T1000 (cell line): ENCODE data around the gene LRRC4C.
"Not testable (repeated sequence)": the region's sequence is repeated elsewhere in the genome, so short reads cannot be mapped to it uniquely, and the experiment has no call there.

Source experiments
- DNase-seq: peaks from one replicate; lab custom pipeline; 2025; ENCODE audit warnings: mixed read lengths; lab: John Stamatoyannopoulos, UW

The LRRC4C gene

DNA sequence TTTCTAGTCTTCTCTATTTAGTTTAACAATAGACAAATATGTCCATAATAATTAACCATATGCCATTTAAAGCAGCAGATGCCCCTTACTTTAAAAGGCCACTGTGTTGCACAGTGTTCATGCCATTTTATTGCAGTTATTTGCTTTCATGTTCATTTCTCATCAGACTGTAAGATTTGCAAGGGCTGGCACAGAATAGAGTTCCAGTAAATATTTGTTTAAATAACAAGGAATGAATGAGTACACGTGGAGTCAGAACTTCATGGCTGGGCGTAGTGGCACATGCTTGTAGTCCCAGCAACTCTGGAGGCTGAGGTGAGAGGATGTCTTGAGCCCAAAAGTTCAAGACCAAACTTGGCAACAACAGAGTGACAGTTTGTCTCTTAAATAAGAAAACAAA lies 1228.6 kb downstream of the LRRC4C start:
- no peak for DNase-seq

- no peak for DNase-seq
Observed at GRCh38 chr11:40228662-40229061, 1230.8 kb downstream of the LRRC4C start.

DNA sequence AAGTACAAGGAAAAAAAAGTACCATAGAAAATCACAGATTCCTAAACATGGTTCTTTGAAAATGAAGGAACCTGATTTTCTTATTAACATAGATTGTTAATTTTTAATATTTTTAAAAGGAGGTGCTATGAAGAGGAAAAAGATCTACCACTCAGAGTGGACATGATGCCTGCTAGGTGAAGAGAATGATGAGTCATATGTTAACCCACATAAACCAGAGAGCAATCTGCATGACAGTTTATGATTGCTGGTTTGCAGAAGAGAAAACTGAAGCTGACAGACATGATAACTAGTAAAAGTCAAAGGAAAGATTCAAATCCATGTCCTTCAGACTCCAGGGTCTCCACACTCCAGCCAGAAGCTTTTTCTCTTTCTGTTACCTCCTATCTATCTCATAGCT lies 1231.7 kb downstream of the LRRC4C start:
- DNase-seq = no peak

- DNase-seq = no peak
Observed at GRCh38 chr11:40226654-40227053, 1232.8 kb downstream of the LRRC4C start.

DNA sequence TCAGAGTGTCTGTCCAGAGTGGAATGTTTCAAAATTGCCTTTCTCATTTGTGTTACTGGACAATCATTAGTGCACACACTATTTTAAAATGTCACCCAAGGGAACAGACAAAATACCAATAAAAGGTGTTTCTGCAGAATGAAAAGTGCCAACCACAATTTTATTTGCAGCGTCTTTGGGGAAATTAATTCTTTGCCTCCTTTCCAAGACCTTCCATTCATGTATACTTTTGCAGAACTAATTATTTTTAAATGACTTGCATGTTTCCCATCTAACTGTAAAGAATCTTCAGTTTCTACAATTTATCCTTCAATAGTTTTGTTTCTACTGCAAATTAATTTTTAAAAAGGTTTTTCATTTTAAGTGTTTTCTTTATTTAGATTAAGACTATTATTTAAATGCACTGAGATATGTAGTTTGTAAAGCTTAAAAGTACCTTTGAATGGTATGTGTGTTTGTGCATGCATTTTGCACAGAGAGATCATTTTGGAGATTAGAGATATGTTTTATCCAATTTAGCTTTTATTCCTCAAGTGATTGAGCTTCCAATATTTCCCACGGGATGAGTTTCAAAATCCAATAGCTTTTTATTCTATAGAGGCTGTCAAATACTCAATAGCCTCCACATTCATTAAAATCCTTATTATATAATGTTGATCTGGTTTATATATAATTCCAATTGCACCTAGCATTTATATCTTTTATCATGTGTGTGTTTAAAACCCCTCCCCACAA lies 1235.7 kb downstream of the LRRC4C start:
- DNase-seq = no peak

- no peak for DNase-seq
Observed at GRCh38 chr11:40219401-40219800, 1240.1 kb downstream of the LRRC4C start.

DNA sequence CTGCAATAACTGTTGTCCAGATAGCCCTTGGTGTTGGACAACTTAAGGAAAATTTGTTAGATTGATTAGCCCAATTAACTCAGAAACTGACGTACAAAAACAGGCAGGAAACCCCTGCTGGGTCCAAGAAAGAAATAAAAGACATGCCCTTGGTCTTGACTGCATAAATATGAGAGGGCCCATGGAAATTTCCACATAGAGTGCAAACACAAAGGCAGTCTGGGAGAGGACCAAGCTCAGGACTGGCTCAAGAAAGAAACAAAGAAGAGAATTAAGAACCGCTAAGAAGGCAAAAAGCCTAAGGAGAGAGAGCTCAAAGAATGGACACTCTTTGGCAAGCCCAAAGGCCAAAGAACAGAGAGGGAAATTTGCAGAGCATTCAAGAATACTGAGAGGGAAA lies 1243.9 kb downstream of the LRRC4C start:
- DNase-seq = no peak

- DNase-seq = no peak
Observed at GRCh38 chr11:40207416-40207815, 1252.0 kb downstream of the LRRC4C start.

DNA sequence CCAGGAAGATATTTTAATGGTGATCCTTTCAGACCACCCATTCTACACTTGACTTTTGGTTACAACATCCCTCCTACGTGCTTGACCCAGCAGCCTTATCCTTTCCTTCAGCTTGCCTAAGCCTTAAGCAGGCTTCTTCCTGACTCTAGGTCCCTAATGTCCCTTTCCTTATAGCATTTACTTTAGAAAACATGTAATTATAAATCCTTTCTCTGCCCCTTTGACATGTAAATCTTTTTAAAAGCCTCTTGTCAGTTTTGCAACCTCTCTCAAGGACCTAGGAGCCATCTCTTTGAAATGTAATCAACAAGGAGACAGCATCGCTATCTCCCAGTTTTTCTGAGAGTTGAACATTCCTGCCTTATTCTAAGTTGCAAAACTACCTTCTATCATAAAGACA lies 1255.2 kb downstream of the LRRC4C start:
- no peak for DNase-seq

- DNase-seq = no peak
Observed at GRCh38 chr11:40203606-40204005, 1255.8 kb downstream of the LRRC4C start.

DNA sequence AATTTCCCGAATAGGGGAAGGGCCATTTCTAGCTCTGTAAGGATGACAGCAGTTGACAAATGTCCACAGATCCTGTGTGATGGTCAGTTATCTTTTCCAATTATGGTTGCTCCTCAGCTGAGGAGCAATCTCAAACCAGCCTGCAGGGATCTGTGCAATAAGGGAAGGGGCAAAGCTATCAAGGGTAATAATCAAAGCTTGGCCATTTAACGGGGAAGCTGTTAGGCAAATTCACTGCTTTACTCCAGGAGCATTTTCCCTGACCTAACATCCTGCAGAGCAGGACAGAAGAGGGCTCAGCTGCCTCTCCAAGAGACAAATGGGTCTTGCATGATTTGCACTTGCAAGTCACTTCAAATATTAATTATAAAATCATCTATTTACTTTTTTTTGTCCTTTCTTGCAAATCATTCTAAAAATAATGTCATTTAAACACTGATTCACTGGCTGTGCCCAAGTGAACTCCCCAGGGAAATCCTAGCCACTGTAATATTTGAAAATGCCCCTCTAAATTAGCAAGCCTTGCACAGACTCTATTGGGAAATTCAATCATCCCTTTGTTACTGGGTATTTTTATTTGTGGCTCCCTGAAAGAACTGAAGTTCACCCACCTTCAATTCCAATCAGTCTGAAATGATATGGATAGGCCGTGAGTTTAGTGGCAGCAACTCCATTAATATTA lies 1256.7 kb downstream of the LRRC4C start:
- no peak for DNase-seq

GRCh38 chr11:40192590-40192989 lies 1266.9 kb downstream of the LRRC4C start:
- not testable (repeated sequence) for DNase-seq

- DNase-seq = no peak
Observed at GRCh38 chr11:40190294-40190693, 1269.2 kb downstream of the LRRC4C start.

DNA sequence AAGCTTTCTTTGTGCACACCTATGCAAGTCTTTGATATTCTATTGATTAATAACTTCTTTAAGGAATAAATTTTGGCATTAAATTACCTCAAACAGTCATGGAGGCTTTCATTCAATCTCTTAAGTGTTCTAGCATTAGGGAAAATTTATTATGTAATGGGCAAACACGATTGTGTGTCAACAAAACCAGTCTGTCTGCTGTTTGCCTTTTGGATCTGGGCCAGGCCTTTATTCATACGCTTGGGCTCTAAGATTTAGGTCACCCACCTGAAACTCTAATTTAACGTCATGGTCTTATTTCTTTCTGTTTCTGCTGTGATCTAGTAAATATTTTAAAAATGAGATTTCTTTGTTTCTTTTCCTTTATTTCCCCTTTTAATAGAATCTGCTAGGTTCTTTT lies 1270.6 kb downstream of the LRRC4C start:
- DNase-seq = no peak

- DNase-seq = no peak
Observed at GRCh38 chr11:40187295-40187694, 1272.2 kb downstream of the LRRC4C start.

DNA sequence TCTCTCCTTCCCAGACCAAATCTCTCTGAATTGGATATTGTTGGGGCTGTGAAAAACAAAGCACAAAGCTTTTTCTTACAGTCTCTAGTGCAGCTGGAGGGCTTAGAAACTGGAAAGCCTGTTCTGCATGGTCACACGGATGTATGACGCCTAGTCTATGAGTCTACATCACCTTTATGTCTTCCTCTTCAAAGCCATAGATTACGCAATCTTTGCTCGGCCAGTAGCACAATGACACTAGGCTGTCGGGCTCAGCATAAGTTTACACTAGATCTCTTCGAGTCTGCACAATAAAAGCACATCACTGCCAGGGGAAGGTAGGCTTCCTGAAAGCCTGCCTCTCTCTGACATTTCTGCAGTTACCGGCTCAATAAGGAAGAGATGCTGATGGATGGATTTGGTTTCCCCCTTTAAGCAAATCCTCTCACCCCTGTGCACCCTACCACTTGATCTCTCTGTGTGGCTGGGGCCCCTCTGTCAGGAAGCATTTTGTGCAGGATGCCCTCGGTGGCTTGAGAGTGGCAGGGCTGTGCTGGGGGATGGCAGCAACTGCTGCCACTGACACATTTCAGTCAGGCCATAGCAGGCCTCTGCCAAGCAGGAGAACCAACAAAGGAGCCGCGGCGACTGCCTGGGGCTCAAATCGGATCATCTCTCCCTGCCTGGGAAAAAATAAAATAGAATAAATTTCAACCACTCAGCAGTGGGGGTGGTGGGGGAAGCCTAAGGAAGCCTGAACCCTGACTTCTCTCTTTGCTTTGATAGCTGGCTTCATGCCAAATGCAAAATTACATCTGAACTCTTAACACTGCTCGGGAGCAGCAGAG lies 1272.8 kb downstream of the LRRC4C start:
- no peak for DNase-seq

GRCh38 chr11:40185793-40186192 lies 1273.7 kb downstream of the LRRC4C start:
- no peak for DNase-seq

DNA sequence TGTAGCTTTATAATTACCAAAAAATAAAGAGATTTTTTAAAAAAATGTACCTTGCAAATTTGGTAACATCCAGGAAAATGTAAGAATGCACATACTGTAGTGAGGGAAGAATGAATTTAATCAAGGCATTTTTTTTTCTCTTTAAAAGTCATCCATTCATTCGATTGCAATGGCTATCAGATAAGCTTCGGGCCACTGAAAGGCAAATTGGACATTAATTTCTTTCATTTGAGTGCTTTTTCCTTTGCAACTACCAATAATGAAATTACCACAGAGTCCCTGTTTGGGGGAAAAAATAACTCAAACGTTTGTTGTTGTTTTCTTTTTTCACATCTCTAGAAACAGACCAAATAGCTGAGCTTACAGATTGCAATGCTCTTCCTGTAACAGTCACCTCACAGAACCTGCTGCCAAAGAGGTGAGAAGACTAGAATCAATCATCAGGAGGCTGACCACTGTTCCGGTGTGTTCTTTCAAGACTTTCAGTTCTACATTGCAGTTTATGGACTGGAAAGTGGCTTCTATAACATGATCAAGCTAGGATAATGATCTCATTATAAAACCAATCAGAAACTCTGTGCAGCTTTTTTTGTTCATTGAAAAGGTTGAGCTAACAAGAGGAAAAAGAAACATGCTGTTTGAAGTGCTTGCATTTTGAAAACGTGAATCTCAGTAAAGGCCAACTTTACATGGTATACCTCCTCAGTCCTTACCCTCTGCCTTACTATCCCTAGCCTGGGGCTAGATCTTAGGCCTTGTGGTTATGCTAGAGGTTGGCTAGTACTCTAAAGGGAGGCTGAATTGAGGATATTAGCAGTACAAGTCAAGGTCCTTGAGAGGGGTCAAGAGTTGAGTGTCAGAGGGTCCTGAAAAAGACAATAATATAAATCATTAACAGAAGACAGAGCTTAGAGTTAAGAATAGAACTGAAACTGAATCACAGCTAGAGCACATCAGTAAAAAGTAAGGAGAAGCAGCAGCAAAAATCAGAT lies 1276.1 kb downstream of the LRRC4C start:
- DNase-seq = no peak

- no peak for DNase-seq
Observed at GRCh38 chr11:40179541-40179940, 1279.9 kb downstream of the LRRC4C start.

DNA sequence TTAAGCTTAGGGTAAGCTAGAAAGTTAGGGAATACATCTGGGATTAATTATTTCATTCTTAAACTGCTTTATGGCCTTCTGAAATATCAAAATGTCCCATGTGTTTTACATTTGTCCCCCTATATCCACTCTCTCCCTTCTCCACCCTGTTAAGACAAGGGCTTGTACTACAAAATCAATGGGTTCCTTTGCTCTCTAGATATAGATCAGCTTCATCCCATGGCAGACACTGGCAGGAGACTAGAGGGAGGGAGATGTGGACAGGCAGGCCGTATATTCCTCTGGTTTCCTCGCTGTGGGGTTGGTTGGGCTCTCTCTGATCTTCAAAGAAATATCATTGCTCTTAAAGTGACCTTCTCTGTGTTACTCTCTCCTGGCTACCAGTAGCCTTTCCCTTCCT lies 1281.0 kb downstream of the LRRC4C start:
- DNase-seq = no peak

- no peak for DNase-seq
Observed at GRCh38 chr11:40175980-40176379, 1283.5 kb downstream of the LRRC4C start.

DNA sequence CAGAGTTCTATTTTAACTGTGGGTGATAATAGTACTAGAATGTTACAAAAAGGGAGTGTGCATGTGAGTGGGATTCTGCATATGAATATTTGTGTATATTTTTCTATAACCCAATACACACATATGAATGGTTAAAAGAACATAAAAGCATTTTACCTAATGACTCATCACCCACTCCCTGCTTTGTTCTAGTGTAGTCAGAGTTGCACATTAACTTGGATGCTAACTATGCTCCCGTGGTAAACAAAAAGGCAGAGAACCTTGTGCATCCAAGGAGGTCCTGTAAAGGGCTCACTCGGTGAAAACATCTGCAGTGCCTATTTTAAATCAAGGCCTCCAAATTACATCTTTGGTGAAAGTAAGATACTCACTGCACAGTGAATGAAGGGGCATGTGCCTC lies 1289.4 kb downstream of the LRRC4C start:
- DNase-seq = no peak
